ENCODE measurements around the gene LATS2.
"Not testable (repeated sequence)": the region's sequence is repeated elsewhere in the genome, so short reads cannot be mapped to it uniquely, and the experiment has no call there.

The LATS2 gene

GRCh38 chr13:21075011-21075378, 13.6 kb upstream of the LATS2 start:
- DNase-seq, result no peak

- no peak for DNase-seq
These were observed 13.2 kb upstream of the LATS2 start for GRCh38 chr13:21074546-21074945.

- DNase-seq, result no peak
These were observed 10.5 kb upstream of the LATS2 start for GRCh38 chr13:21071924-21072323.

- DNase-seq, result no peak
These were observed 9.6 kb upstream of the LATS2 start for GRCh38 chr13:21071015-21071414.

GRCh38 chr13:21069561-21070004, 8.2 kb upstream of the LATS2 start:
- no peak for DNase-seq

GRCh38 chr13:21067848-21068247, 6.5 kb upstream of the LATS2 start:
- DNase-seq, result no peak

GRCh38 chr13:21066946-21067345, 5.6 kb upstream of the LATS2 start:
- DNase-seq, result no peak

GRCh38 chr13:21065686-21066085, 4.3 kb upstream of the LATS2 start:
- DNase-seq, result no peak

GRCh38 chr13:21063031-21063430, 1.6 kb upstream of the LATS2 start:
- DNase-seq, result no peak

GRCh38 chr13:21060338-21061028, 903 bp downstream of the LATS2 start:
- no peak for DNase-seq

GRCh38 chr13:21059641-21060337, 1.6 kb downstream of the LATS2 start:
- no peak for DNase-seq

GRCh38 chr13:21058361-21058760, 3.0 kb downstream of the LATS2 start:
- no peak for DNase-seq

- no peak for DNase-seq
These were observed 5.8 kb downstream of the LATS2 start for GRCh38 chr13:21055511-21056045.

GRCh38 chr13:21055016-21055415, 6.4 kb downstream of the LATS2 start:
- DNase-seq, result no peak

- DNase-seq, result no peak
These were observed 7.1 kb downstream of the LATS2 start for GRCh38 chr13:21054313-21054712.

- no peak for DNase-seq
These were observed 8.2 kb downstream of the LATS2 start for GRCh38 chr13:21053231-21053630.

GRCh38 chr13:21051675-21052074, 9.7 kb downstream of the LATS2 start:
- no peak for DNase-seq

GRCh38 chr13:21050288-21051197, 10.8 kb downstream of the LATS2 start:
- DNase-seq, result no peak

GRCh38 chr13:21049731-21050130, 11.7 kb downstream of the LATS2 start:
- not testable (repeated sequence) for DNase-seq

- DNase-seq, result no peak
These were observed 12.3 kb downstream of the LATS2 start for GRCh38 chr13:21048901-21049698.

- DNase-seq, result no peak
These were observed 13.6 kb downstream of the LATS2 start for GRCh38 chr13:21047591-21048282.

GRCh38 chr13:21047087-21047486, 14.3 kb downstream of the LATS2 start:
- DNase-seq, result no peak

All from NCI-H187 (cell line).